Fibroblast of skin of abdomen (primary cell): ENCODE measurements around the gene HELZ.
A peak's percentile ranks its signal among the peaks of the same experiment; 100 is the strongest.
"Not testable (repeated sequence)": the region's sequence is repeated elsewhere in the genome, so short reads cannot be mapped to it uniquely, and the experiment has no call there.

Experiments
- DNase-seq: peaks from one replicate; pipeline ENCODE4 v3.0.0-alpha.2; 2013

Gene HELZ

GRCh38 chr17:67139289-67139688, 105.7 kb downstream of the HELZ start:
- DNase-seq: no peak

- no peak for DNase-seq
Measured at GRCh38 chr17:67138392-67138791, 106.6 kb downstream of the HELZ start.

- DNase-seq: no peak
Measured at GRCh38 chr17:67137860-67138259, 107.1 kb downstream of the HELZ start.

GRCh38 chr17:67137026-67137370, 108.0 kb downstream of the HELZ start:
- peak; percentile 50 for DNase-seq

GRCh38 chr17:67136191-67137025, 108.6 kb downstream of the HELZ start:
- peak; percentile 78 for DNase-seq

- no peak for DNase-seq
Measured at GRCh38 chr17:67133161-67133560, 111.8 kb downstream of the HELZ start.

- DNase-seq: no peak
Measured at GRCh38 chr17:67132366-67132765, 112.6 kb downstream of the HELZ start.

- no peak for DNase-seq
Measured at GRCh38 chr17:67130768-67131167, 114.2 kb downstream of the HELZ start.

GRCh38 chr17:67129283-67129682, 115.7 kb downstream of the HELZ start:
- no peak for DNase-seq

GRCh38 chr17:67128700-67129099, 116.3 kb downstream of the HELZ start:
- no peak for DNase-seq

- DNase-seq: no peak
Measured at GRCh38 chr17:67127925-67128324, 117.1 kb downstream of the HELZ start.

- DNase-seq: no peak
Measured at GRCh38 chr17:67126983-67127382, 118.0 kb downstream of the HELZ start.

GRCh38 chr17:67126543-67126942, 118.5 kb downstream of the HELZ start:
- DNase-seq: not testable (repeated sequence)

GRCh38 chr17:67125924-67126323, 119.1 kb downstream of the HELZ start:
- DNase-seq: no peak

- no peak for DNase-seq
Measured at GRCh38 chr17:67125417-67125816, 119.6 kb downstream of the HELZ start.

- no peak for DNase-seq
Measured at GRCh38 chr17:67124450-67125148, 120.4 kb downstream of the HELZ start.

GRCh38 chr17:67123699-67124098, 121.3 kb downstream of the HELZ start:
- no peak for DNase-seq

- no peak for DNase-seq
Measured at GRCh38 chr17:67121316-67121891, 123.6 kb downstream of the HELZ start.

- DNase-seq: no peak
Measured at GRCh38 chr17:67119102-67119501, 125.9 kb downstream of the HELZ start.

GRCh38 chr17:67116045-67116575, 128.9 kb downstream of the HELZ start:
- DNase-seq: no peak

GRCh38 chr17:67115401-67115800, 129.6 kb downstream of the HELZ start:
- DNase-seq: no peak

GRCh38 chr17:67113486-67113885, 131.5 kb downstream of the HELZ start:
- DNase-seq: no peak

GRCh38 chr17:67111808-67112207, 133.2 kb downstream of the HELZ start:
- DNase-seq: no peak

- DNase-seq: no peak
Measured at GRCh38 chr17:67111327-67111726, 133.7 kb downstream of the HELZ start.
